GM23338 (cell line): Measurements from ENCODE around the gene AKTIP.

Source experiments
- CREB1 ChIP-seq: fragments of 250-450 bp; sonication (Bioruptor Pico); IDR thresholded peaks from 2 replicates; pipeline ENCODE4 v1.5.0; 2020; ENCODE audit warnings: low read depth, mild to moderate bottlenecking, moderate library complexity
- CTCF ChIP-seq, 2 experiments: fragments of 200-600 bp in 1 of 2; sonication (generic) in 1 of 2; conservative IDR thresholded peaks; 2 replicates each; pipeline versions ENCODE4 v1.5.1 to v1.6.1; 2016 to 2017; ENCODE audit warnings: antibody characterized with exemption in 2 of 2, low read depth in 2 of 2, mild to moderate bottlenecking in 2 of 2, moderate library complexity in 1 of 2
- ETS1 ChIP-seq: IDR thresholded peaks from 2 replicates; pipeline ENCODE4 v1.6.1; 2016; ENCODE audit warnings: antibody characterized with exemption
- EZH2 ChIP-seq: fragments of 200-600 bp; sonication (generic); IDR thresholded peaks from one replicate; pipeline ENCODE4 v1.8.0; 2017; ENCODE audit warnings: antibody characterized with exemption, mild to moderate bottlenecking, low read depth; ENCODE audit not compliant: unreplicated experiment
- EZH2phosphoT487 ChIP-seq: fragments of 200-600 bp; sonication (generic); IDR thresholded peaks from one replicate; pipeline ENCODE4 v1.8.1; 2018; ENCODE audit warnings: antibody characterized with exemption; ENCODE audit not compliant: unreplicated experiment
- POLR2AphosphoS5 ChIP-seq: IDR thresholded peaks from 2 replicates; pipeline ENCODE4 v1.6.1; 2016; ENCODE audit warnings: antibody characterized with exemption, low read depth
- REST ChIP-seq: IDR thresholded peaks from one replicate; pipeline ENCODE4 v1.6.1; 2018; ENCODE audit warnings: antibody characterized with exemption; ENCODE audit not compliant: unreplicated experiment

GRCh38 chr16:53494636-53495035, 8.4 kb downstream of the AKTIP start:
- TF ChIP-seq POLR2AphosphoS5, result no peak
- no peak for TF ChIP-seq CTCF (conservative IDR thresholded peaks at IDR 0.05; ENCODE audit: low read depth in 2 of 2)
- no peak for TF ChIP-seq ETS1
- no peak for TF ChIP-seq CREB1
- TF ChIP-seq EZH2phosphoT487, result no peak
- no peak for TF ChIP-seq EZH2
- no peak for TF ChIP-seq REST
